ENCODE data around the gene HS6ST1. TPM values are rescaled to one million over a fixed set of nuclear protein-coding genes. Genes with fewer than 3 reads are reported as not detected.
"Not testable (repeated sequence)": the region's sequence is repeated elsewhere in the genome, so short reads cannot be mapped to it uniquely, and the experiment has no call there.

The HS6ST1 gene
- total RNA-seq, 1 donor from 2014 or later = 17.9 TPM

- no peak for DNase-seq (ENCODE audit: low read depth in 2 of 2)
These were observed 4.3 kb upstream of the HS6ST1 start for GRCh38 chr2:128322715-128323554.

GRCh38 chr2:128321784-128322714, 3.4 kb upstream of the HS6ST1 start:
- peak; percentile 79 to 88 for DNase-seq (ENCODE audit: low read depth in 2 of 2)

- no peak for DNase-seq (ENCODE audit: low read depth in 2 of 2)
These were observed 2.5 kb upstream of the HS6ST1 start for GRCh38 chr2:128320906-128321771.

GRCh38 chr2:128320192-128320905, 1.7 kb upstream of the HS6ST1 start:
- DNase-seq (ENCODE audit: low read depth in 2 of 2) = no peak

- no peak for DNase-seq (ENCODE audit: low read depth in 2 of 2)
These were observed 1.0 kb upstream of the HS6ST1 start for GRCh38 chr2:128319631-128320191.

- peak; percentile 32 to 34 for DNase-seq (ENCODE audit: low read depth in 2 of 2)
These were observed 423 bp downstream of the HS6ST1 start for GRCh38 chr2:128318245-128318644.

GRCh38 chr2:128317899-128318225, 806 bp downstream of the HS6ST1 start:
- not testable (repeated sequence) for DNase-seq (ENCODE audit: low read depth in 2 of 2)

- peak in 1 of 2 donors; percentile 8 for DNase-seq (ENCODE audit: low read depth in 2 of 2)
These were observed 1.3 kb downstream of the HS6ST1 start for GRCh38 chr2:128317181-128317898.

- DNase-seq (ENCODE audit: low read depth in 2 of 2) = no peak
These were observed 1.9 kb downstream of the HS6ST1 start for GRCh38 chr2:128316777-128317180.

GRCh38 chr2:128315829-128316776, 2.6 kb downstream of the HS6ST1 start:
- DNase-seq (ENCODE audit: low read depth in 2 of 2) = peak in 1 of 2 donors; percentile 33

- peak in 1 of 2 donors; percentile 0 for DNase-seq (ENCODE audit: low read depth in 2 of 2)
These were observed 3.4 kb downstream of the HS6ST1 start for GRCh38 chr2:128315122-128315828.

- DNase-seq (ENCODE audit: low read depth in 2 of 2) = no peak
These were observed 4.1 kb downstream of the HS6ST1 start for GRCh38 chr2:128314348-128315121.

- DNase-seq (ENCODE audit: low read depth in 2 of 2) = no peak
These were observed 4.7 kb downstream of the HS6ST1 start for GRCh38 chr2:128313931-128314347.

- DNase-seq (ENCODE audit: low read depth in 2 of 2) = no peak
These were observed 5.4 kb downstream of the HS6ST1 start for GRCh38 chr2:128313091-128313836.

GRCh38 chr2:128312411-128312810, 6.3 kb downstream of the HS6ST1 start:
- DNase-seq (ENCODE audit: low read depth in 2 of 2) = no peak

GRCh38 chr2:128311755-128312341, 6.8 kb downstream of the HS6ST1 start:
- no peak for DNase-seq (ENCODE audit: low read depth in 2 of 2)

Data from lung microvascular endothelial cell (primary cell).